ENCODE measurements around the gene SCN2A.

- TF ChIP-seq, protein P1, sequence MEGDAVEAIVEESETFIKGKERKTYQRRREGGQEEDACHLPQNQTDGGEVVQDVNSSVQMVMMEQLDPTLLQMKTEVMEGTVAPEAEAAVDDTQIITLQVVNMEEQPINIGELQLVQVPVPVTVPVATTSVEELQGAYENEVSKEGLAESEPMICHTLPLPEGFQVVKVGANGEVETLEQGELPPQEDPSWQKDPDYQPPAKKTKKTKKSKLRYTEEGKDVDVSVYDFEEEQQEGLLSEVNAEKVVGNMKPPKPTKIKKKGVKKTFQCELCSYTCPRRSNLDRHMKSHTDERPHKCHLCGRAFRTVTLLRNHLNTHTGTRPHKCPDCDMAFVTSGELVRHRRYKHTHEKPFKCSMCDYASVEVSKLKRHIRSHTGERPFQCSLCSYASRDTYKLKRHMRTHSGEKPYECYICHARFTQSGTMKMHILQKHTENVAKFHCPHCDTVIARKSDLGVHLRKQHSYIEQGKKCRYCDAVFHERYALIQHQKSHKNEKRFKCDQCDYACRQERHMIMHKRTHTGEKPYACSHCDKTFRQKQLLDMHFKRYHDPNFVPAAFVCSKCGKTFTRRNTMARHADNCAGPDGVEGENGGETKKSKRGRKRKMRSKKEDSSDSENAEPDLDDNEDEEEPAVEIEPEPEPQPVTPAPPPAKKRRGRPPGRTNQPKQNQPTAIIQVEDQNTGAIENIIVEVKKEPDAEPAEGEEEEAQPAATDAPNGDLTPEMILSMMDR (IDR thresholded peaks at IDR 0.05; ENCODE audit: insufficient read depth, low read length, poor library complexity, severe bottlenecking) = no peak
- no peak for TF ChIP-seq EZH2phosphoT487 (conservative IDR thresholded peaks at IDR 0.05; ENCODE audit: low read length)
These were observed 66.3 kb downstream of the SCN2A start for GRCh38 chr2:165305391-165306096.

Data from SU-DHL-6 (cell line).